ENCODE data around the gene LSM14A. TPM values are rescaled to one million over a fixed set of nuclear protein-coding genes. Genes with fewer than 3 reads are reported as not detected.
"Not testable (repeated sequence)": the region's sequence is repeated elsewhere in the genome, so short reads cannot be mapped to it uniquely, and the experiment has no call there.

The LSM14A gene
- total RNA-seq, 1 donor: 191 TPM

GRCh38 chr19:34193876-34194275 is 21.6 kb downstream of the LSM14A start:
- Histone ChIP-seq H3K27me3 (ENCODE audit: insufficient read depth, low read length) (no peaks in the 10 kb centered on the region), H3K4me1 (ENCODE audit: insufficient read depth, low read length) (peaks cover 24% of the 10 kb centered on the region), H3K9me3 (ENCODE audit: low read depth, low read length) (no peaks in the 10 kb centered on the region), H3K4me3 (ENCODE audit: low read length) (no peak overlapping the region)

- H3K4me1 ChIP-seq (ENCODE audit: insufficient read depth, low read length): no peaks in the 10 kb centered on the region
These were observed 28.8 kb downstream of the LSM14A start for GRCh38 chr19:34201133-34201532.

GRCh38 chr19:34205324-34205723 is 33.0 kb downstream of the LSM14A start:
- H3K27me3 ChIP-seq (ENCODE audit: insufficient read depth, low read length); H3K4me1 ChIP-seq (ENCODE audit: insufficient read depth, low read length); H3K4me3 ChIP-seq (ENCODE audit: low read length); H3K9me3 ChIP-seq (ENCODE audit: low read depth, low read length): not testable (repeated sequence)

More at GRCh38 chr19:34201133-34201532, 28.8 kb downstream of the LSM14A start:
- H3K9me3 ChIP-seq (ENCODE audit: low read depth, low read length): no peaks in the 10 kb centered on the region
- H3K4me3 ChIP-seq (ENCODE audit: low read length): no peak overlapping the region
- H3K27me3 ChIP-seq (ENCODE audit: insufficient read depth, low read length): no peaks in the 10 kb centered on the region

- Histone ChIP-seq H3K27me3 (ENCODE audit: insufficient read depth, low read length) (no peaks in the 10 kb centered on the region), H3K9me3 (ENCODE audit: low read depth, low read length) (no peaks in the 10 kb centered on the region), H3K4me1 (ENCODE audit: insufficient read depth, low read length) (no peaks in the 10 kb centered on the region), H3K4me3 (ENCODE audit: low read length) (no peak overlapping the region)
These were observed 36.1 kb downstream of the LSM14A start for GRCh38 chr19:34208291-34208884.

- Histone ChIP-seq H3K27me3 (ENCODE audit: insufficient read depth, low read length) (no peaks in the 10 kb centered on the region), H3K4me3 (ENCODE audit: low read length) (no peak overlapping the region), H3K9me3 (ENCODE audit: low read depth, low read length) (no peaks in the 10 kb centered on the region), H3K4me1 (ENCODE audit: insufficient read depth, low read length) (no peaks in the 10 kb centered on the region)
These were observed 37.4 kb downstream of the LSM14A start for GRCh38 chr19:34209726-34210125.

GRCh38 chr19:34213283-34213682 is 41.0 kb downstream of the LSM14A start:
- Histone ChIP-seq H3K27me3 (ENCODE audit: insufficient read depth, low read length) (no peaks in the 10 kb centered on the region), H3K4me1 (ENCODE audit: insufficient read depth, low read length) (peaks cover 9% of the 10 kb centered on the region), H3K4me3 (ENCODE audit: low read length) (no peak overlapping the region), H3K9me3 (ENCODE audit: low read depth, low read length) (no peaks in the 10 kb centered on the region)

- Histone ChIP-seq H3K9me3 (ENCODE audit: low read depth, low read length) (no peaks in the 10 kb centered on the region), H3K4me3 (ENCODE audit: low read length) (no peak overlapping the region), H3K4me1 (ENCODE audit: insufficient read depth, low read length) (peaks cover 11% of the 10 kb centered on the region), H3K27me3 (ENCODE audit: insufficient read depth, low read length) (no peaks in the 10 kb centered on the region)
These were observed 41.7 kb downstream of the LSM14A start for GRCh38 chr19:34214040-34214439.

- Histone ChIP-seq H3K4me3 (ENCODE audit: low read length) (no peak overlapping the region), H3K9me3 (ENCODE audit: low read depth, low read length) (no peaks in the 10 kb centered on the region), H3K27me3 (ENCODE audit: insufficient read depth, low read length) (no peaks in the 10 kb centered on the region), H3K4me1 (ENCODE audit: insufficient read depth, low read length) (peaks cover 11% of the 10 kb centered on the region)
These were observed 42.8 kb downstream of the LSM14A start for GRCh38 chr19:34215006-34215665.

- Histone ChIP-seq H3K4me1 (ENCODE audit: insufficient read depth, low read length) (peaks cover 11% of the 10 kb centered on the region), H3K4me3 (ENCODE audit: low read length) (no peak overlapping the region), H3K9me3 (ENCODE audit: low read depth, low read length) (no peaks in the 10 kb centered on the region), H3K27me3 (ENCODE audit: insufficient read depth, low read length) (no peaks in the 10 kb centered on the region)
These were observed 43.3 kb downstream of the LSM14A start for GRCh38 chr19:34215666-34216038.

GRCh38 chr19:34216745-34217219 is 44.5 kb downstream of the LSM14A start:
- H3K27me3 ChIP-seq (ENCODE audit: insufficient read depth, low read length); H3K4me3 ChIP-seq (ENCODE audit: low read length); H3K9me3 ChIP-seq (ENCODE audit: low read depth, low read length): not testable (repeated sequence)
- H3K4me1 ChIP-seq (ENCODE audit: insufficient read depth, low read length): peaks cover 11% of the 10 kb centered on the region

- peaks cover 11% of the 10 kb centered on the region for H3K4me1 ChIP-seq (ENCODE audit: insufficient read depth, low read length)
- H3K4me3 ChIP-seq (ENCODE audit: low read length): no peak overlapping the region
- no peaks in the 10 kb centered on the region for H3K27me3 ChIP-seq (ENCODE audit: insufficient read depth, low read length)
- H3K9me3 ChIP-seq (ENCODE audit: low read depth, low read length): no peaks in the 10 kb centered on the region
These were observed 45.9 kb downstream of the LSM14A start for GRCh38 chr19:34217952-34218817.

- Histone ChIP-seq H3K27me3 (ENCODE audit: insufficient read depth, low read length) (no peaks in the 10 kb centered on the region), H3K4me3 (ENCODE audit: low read length) (no peak overlapping the region), H3K4me1 (ENCODE audit: insufficient read depth, low read length) (peaks cover 11% of the 10 kb centered on the region), H3K9me3 (ENCODE audit: low read depth, low read length) (no peaks in the 10 kb centered on the region)
These were observed 46.5 kb downstream of the LSM14A start for GRCh38 chr19:34218818-34219164.

GRCh38 chr19:34220472-34221063 is 48.3 kb downstream of the LSM14A start:
- H3K27me3 ChIP-seq (ENCODE audit: insufficient read depth, low read length): no peaks in the 10 kb centered on the region
- H3K4me3 ChIP-seq (ENCODE audit: low read length): no peak overlapping the region
- peaks cover 22% of the 10 kb centered on the region for H3K4me1 ChIP-seq (ENCODE audit: insufficient read depth, low read length)
- no peaks in the 10 kb centered on the region for H3K9me3 ChIP-seq (ENCODE audit: low read depth, low read length)

- Histone ChIP-seq H3K27me3 (ENCODE audit: insufficient read depth, low read length) (no peaks in the 10 kb centered on the region), H3K4me1 (ENCODE audit: insufficient read depth, low read length) (peaks cover 28% of the 10 kb centered on the region), H3K4me3 (ENCODE audit: low read length) (no peak overlapping the region), H3K9me3 (ENCODE audit: low read depth, low read length) (no peaks in the 10 kb centered on the region)
These were observed 50.1 kb downstream of the LSM14A start for GRCh38 chr19:34222386-34222785.

GRCh38 chr19:34224996-34225658 is 52.8 kb downstream of the LSM14A start:
- H3K4me3 ChIP-seq (ENCODE audit: low read length): no peak overlapping the region
- no peaks in the 10 kb centered on the region for H3K27me3 ChIP-seq (ENCODE audit: insufficient read depth, low read length)
- no peaks in the 10 kb centered on the region for H3K9me3 ChIP-seq (ENCODE audit: low read depth, low read length)
- H3K4me1 ChIP-seq (ENCODE audit: insufficient read depth, low read length): peaks cover 17% of the 10 kb centered on the region
